ENCODE results near the gene GALM. TPM values are rescaled to one million over a fixed set of nuclear protein-coding genes. Genes with fewer than 3 reads are reported as not detected.
"Not testable (repeated sequence)": the region's sequence is repeated elsewhere in the genome, so short reads cannot be mapped to it uniquely, and the experiment has no call there.

GALM gene
- total and polyA plus RNA-seq, 4 donors, result 6.7 to 17.4 (median 7.9) TPM

DNA sequence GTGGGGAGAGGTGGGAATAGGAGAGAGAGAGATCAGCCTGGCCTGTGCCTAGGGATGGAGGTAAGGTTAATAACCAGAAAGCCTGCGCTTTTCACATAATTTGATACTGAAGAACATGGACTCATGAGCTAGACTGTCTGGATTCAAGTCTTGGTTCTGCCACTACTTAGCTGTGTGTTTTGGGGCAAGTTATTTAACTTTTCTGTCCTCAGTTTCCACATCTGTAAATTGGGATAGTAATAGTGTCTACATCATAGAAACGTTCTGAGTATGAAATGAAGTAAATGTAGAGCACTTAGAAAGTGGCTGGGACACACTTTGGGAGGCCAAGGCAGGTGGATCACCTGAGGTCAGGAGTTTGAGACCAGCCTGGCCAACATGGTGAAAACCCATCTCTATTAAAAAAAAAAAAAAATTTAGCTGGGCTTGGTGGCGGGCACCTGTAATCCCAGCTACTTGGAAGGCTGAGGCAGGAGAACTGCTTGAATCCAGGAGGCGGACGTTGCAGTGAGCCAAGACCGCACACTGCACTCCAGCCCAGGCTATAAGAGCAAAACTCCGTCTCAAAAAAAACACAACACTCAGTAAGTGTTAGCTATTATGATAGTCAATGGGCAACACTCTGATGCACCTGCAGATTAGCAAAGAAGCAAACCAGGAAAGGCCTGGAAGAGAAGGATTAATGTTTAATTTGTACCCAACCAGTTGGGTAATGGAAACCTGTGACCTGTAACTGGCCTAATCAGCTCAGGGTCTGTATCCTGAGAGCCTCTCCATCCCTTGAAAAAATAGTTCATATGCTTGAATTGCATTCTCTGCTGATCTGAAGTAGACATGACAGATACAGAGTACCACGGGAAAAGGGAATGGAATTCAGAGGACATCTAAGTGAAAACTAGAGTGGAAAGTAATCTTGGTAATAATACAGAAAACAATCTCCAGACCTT, 6.8 kb downstream of the GALM start:
- Histone ChIP-seq H3K9me3 (ENCODE audit: control insufficient read depth, insufficient read depth, low read length) (no peaks in the 10 kb centered on the region), H3K36me3 (ENCODE audit: control insufficient read depth, insufficient read depth, low read length) (peaks cover 3% of the 10 kb centered on the region), H3K27me3 (ENCODE audit: control insufficient read depth, insufficient read depth, low read length) (no peaks in the 10 kb centered on the region), H3K4me3 (ENCODE audit: low read depth, low read length) (no peak overlapping the region), H3K27ac (ENCODE audit: low read depth, low read length) (no peak overlapping the region), H3K4me1 (ENCODE audit: control insufficient read depth, insufficient read depth, low read length) (no peaks in the 10 kb centered on the region)
- WGBS (ENCODE audit: insufficient coverage), result 92% methylated on average over 4 of the region's 8 CpGs
- DNase-seq (ENCODE audit: low read depth in 4 of 6, low spot score in 6 of 6), result no peak

DNA sequence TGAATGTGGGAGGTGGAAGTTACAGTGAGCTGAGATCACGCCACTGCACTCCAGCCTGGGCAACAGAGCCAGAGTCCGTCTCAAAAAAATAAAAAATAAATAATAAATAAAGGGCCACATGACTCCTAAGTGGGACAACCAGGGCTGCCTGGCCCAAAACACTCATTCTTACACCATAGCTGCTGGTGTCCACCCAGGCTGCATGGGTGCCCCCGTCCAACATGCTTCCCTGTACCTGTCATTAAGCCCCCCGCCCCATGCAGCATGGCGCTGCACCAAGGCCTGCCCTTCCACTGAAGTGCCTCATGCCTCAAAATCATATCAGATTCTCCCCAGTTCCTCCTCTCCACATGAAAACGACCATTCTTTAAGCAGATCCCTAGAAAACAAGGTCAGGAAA, 10.8 kb downstream of the GALM start:
- WGBS (ENCODE audit: insufficient coverage), result 94% methylated on average over 3 of the region's 6 CpGs
- H3K27me3 ChIP-seq (ENCODE audit: control insufficient read depth, insufficient read depth, low read length), result no peaks in the 10 kb centered on the region
- peaks cover 3% of the 10 kb centered on the region for H3K36me3 ChIP-seq (ENCODE audit: control insufficient read depth, insufficient read depth, low read length)
- H3K9me3 ChIP-seq (ENCODE audit: control insufficient read depth, insufficient read depth, low read length), result no peaks in the 10 kb centered on the region
- no peak for DNase-seq (ENCODE audit: low read depth in 4 of 6, low spot score in 6 of 6)
- H3K4me1 ChIP-seq (ENCODE audit: control insufficient read depth, insufficient read depth, low read length), result no peaks in the 10 kb centered on the region
- H3K4me3 ChIP-seq (ENCODE audit: low read depth, low read length), result no peak overlapping the region
- H3K27ac ChIP-seq (ENCODE audit: low read depth, low read length), result no peak overlapping the region

DNA sequence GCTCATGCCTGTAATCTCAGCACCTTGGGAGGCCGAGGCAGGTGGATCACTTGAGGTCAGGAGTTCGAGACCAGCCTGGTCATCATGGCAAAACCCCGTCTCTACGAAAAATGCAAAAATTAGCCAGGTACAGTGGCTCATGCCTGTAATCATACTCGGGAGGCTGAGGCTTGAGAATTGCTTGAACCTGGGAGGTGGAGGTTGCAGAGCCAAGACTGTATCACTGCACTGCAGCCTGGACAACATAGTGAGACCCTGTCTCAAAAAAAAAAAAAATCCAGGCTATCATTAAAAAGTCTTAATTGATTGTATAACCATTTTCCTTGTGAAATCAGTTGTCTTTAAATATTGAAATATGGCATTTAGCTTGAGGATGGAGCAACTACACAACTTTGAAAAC, 15.0 kb downstream of the GALM start:
- 98% methylated on average over 5 of the region's 5 CpGs for WGBS (ENCODE audit: insufficient coverage)
- not testable (repeated sequence) for H3K36me3 ChIP-seq (ENCODE audit: control insufficient read depth, insufficient read depth, low read length); H3K27me3 ChIP-seq (ENCODE audit: control insufficient read depth, insufficient read depth, low read length)

DNA sequence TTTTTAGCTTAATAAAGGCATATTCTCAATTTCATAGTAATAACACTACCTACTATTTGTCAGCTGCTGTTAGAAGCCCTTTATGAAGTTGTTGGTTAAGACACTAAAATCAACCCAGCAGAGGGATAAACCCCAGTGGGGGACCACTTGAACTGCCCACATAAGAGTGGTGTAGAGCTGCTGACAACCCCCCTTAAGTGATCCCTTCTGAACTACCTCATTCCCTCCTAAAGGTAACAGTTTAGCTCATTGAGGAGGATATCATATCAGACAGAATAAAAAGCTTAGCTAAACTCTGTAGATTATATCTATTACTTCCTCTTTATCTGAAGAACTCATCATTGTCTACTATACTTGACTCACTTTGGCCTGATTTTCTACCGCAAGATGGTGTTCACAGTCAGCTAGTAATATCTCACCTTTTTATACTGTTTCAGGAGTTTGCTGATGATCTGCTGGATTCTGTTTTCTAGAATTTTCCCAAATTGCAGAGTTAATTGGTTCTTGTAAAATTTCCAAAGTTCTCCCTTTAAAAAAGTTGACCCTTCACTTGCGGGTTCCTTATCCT, 16.2 kb downstream of the GALM start:
- Histone ChIP-seq H3K9me3 (ENCODE audit: control insufficient read depth, insufficient read depth, low read length) (no peaks in the 10 kb centered on the region), H3K27me3 (ENCODE audit: control insufficient read depth, insufficient read depth, low read length) (no peaks in the 10 kb centered on the region), H3K4me3 (ENCODE audit: low read depth, low read length) (no peak overlapping the region), H3K36me3 (ENCODE audit: control insufficient read depth, insufficient read depth, low read length) (no peaks in the 10 kb centered on the region), H3K4me1 (ENCODE audit: control insufficient read depth, insufficient read depth, low read length) (no peaks in the 10 kb centered on the region), H3K27ac (ENCODE audit: low read depth, low read length) (no peak overlapping the region)
- WGBS (ENCODE audit: insufficient coverage), result 100% methylated on average over 1 of the region's 2 CpGs
- no peak for DNase-seq (ENCODE audit: low read depth in 4 of 6, low spot score in 6 of 6)

More for the DNA sequence above, 15.0 kb downstream of the GALM start:
- H3K27ac ChIP-seq (ENCODE audit: low read depth, low read length); H3K4me3 ChIP-seq (ENCODE audit: low read depth, low read length); DNase-seq (ENCODE audit: low read depth in 4 of 6, low spot score in 6 of 6); H3K9me3 ChIP-seq (ENCODE audit: control insufficient read depth, insufficient read depth, low read length); H3K4me1 ChIP-seq (ENCODE audit: control insufficient read depth, insufficient read depth, low read length): not testable (repeated sequence)

DNA sequence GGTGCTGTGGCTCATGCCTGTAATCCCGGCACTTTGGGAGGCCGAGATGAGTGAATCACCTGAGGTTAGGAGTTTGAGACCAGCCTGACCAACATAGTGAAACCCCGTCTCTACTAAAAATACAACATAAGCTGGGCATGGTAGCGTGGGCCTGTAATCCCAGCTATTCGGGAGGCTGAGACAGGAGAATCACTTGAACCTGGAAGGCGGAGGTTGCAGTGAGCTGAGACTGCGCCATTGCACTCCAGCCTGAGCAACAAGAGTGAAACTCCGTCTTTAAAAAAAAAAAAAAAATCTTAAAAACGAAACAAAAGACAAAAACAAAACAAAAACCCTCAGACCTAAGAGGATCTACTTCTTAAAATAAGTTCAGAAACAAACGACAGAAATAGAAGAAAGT, 16.7 kb downstream of the GALM start:
- H3K27me3 ChIP-seq (ENCODE audit: control insufficient read depth, insufficient read depth, low read length); H3K27ac ChIP-seq (ENCODE audit: low read depth, low read length); H3K9me3 ChIP-seq (ENCODE audit: control insufficient read depth, insufficient read depth, low read length); DNase-seq (ENCODE audit: low read depth in 4 of 6, low spot score in 6 of 6); H3K36me3 ChIP-seq (ENCODE audit: control insufficient read depth, insufficient read depth, low read length); H3K4me1 ChIP-seq (ENCODE audit: control insufficient read depth, insufficient read depth, low read length); H3K4me3 ChIP-seq (ENCODE audit: low read depth, low read length): not testable (repeated sequence)
- WGBS (ENCODE audit: insufficient coverage), result 100% methylated on average over 4 of the region's 10 CpGs

DNA sequence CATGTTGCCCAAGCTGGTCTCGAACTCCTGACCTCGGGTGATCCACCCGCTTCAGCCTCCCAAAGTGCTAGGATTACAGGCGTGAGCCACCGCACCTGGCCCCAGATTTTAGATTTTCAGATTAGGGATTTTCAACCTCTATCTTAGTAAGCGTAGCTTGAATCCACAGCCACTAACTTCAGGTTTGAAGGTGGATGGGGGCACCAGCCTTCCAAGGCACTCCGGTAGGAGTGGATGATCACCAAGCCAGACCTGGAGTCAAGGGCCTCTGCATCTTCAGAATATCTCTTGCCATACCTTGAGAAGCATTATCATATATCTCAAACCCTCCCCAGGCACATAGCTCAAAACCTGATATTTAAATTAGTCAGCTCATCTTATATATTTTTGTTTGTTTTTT, 17.9 kb downstream of the GALM start:
- H3K36me3 ChIP-seq (ENCODE audit: control insufficient read depth, insufficient read depth, low read length), result no peaks in the 10 kb centered on the region

DNA sequence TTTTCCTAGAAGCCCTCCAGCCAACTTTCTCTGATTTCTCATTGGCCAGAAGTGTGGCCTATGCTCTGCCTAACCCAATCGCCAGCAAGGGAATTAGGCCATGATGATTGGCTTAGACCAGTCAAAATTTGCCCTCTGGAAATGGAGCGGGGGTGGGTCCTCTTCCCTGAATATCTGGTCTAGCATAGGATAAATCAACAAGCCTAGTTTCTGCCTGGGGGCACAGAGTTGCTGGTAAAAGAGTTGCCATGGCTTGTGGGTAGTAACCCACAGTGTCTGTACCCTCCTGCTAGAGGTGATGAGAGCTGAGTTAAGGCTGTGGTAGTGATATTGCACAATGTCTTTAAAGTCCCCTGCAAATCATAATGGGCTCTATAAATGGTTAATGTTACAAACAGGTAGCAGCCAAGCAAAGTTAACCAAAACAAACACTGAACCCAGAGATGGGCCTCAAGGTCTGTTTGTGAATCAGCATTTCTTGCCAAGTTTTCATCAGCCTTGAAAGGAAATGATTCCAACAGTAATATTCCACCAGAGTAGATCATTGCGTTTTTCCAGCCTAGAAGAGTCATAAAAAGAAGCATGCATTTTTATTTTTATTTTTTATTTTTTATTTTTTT, 19.3 kb downstream of the GALM start:
- Histone ChIP-seq H3K4me3 (ENCODE audit: low read depth, low read length) (no peak overlapping the region), H3K36me3 (ENCODE audit: control insufficient read depth, insufficient read depth, low read length) (no peaks in the 10 kb centered on the region), H3K4me1 (ENCODE audit: control insufficient read depth, insufficient read depth, low read length) (no peaks in the 10 kb centered on the region), H3K9me3 (ENCODE audit: control insufficient read depth, insufficient read depth, low read length) (no peaks in the 10 kb centered on the region), H3K27me3 (ENCODE audit: control insufficient read depth, insufficient read depth, low read length) (no peaks in the 10 kb centered on the region), H3K27ac (ENCODE audit: low read depth, low read length) (no peak overlapping the region)
- WGBS (ENCODE audit: insufficient coverage), result 92% methylated on average over 2 of the region's 3 CpGs
- no peak for DNase-seq (ENCODE audit: low read depth in 4 of 6, low spot score in 6 of 6)

More for the DNA sequence above, 17.9 kb downstream of the GALM start:
- Histone ChIP-seq H3K27me3 (ENCODE audit: control insufficient read depth, insufficient read depth, low read length) (no peaks in the 10 kb centered on the region), H3K9me3 (ENCODE audit: control insufficient read depth, insufficient read depth, low read length) (no peaks in the 10 kb centered on the region), H3K4me1 (ENCODE audit: control insufficient read depth, insufficient read depth, low read length) (no peaks in the 10 kb centered on the region), H3K4me3 (ENCODE audit: low read depth, low read length) (no peak overlapping the region), H3K27ac (ENCODE audit: low read depth, low read length) (no peak overlapping the region)
- WGBS (ENCODE audit: insufficient coverage), result 93% methylated on average over 6 of the region's 7 CpGs
- DNase-seq (ENCODE audit: low read depth in 4 of 6, low spot score in 6 of 6), result no peak

DNA sequence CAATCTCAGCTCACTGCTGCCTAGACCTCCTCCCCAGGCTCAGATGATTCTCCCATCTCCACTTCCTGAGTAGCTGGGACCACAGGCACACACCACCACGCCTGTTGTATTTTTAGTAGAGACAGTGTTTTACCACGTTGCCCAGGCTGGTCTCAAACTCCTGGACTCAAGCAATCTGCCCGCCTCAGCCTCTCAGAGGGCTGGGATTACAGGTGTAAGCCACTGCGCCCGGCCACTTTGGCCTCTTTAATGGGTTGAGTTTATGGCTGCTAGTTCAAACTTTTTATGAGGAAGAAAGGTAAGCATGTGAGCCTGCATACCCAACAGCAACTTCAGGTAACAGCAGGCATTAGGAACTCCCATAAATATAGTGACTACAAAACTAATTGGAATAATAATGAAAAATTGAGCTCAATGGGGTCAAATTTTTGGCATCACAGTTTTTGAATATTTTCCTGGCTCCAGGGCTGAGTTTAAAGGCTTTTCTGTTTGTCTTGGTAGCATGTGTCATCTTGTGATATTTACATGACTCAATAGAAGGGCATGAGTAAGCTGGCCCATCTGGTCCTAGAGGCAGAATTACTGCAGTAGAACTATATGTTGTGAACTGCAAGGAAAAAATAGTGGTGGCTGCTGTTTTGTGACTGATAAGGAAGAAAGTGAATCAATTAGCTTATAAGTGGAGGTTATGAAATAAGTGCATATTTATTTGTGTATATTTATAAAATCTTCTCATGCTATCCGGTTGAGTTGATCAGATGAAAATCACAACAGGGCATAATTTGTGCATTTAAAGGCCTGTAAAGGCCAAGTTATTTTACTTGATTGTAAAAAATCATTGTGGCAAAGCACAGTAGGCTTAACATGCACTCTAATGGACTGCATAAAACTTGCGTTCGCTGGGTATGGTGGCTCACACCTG, 24.8 kb downstream of the GALM start:
- Histone ChIP-seq H3K27me3 (ENCODE audit: control insufficient read depth, insufficient read depth, low read length) (no peaks in the 10 kb centered on the region), H3K9me3 (ENCODE audit: control insufficient read depth, insufficient read depth, low read length) (no peaks in the 10 kb centered on the region), H3K4me3 (ENCODE audit: low read depth, low read length) (no peak overlapping the region), H3K27ac (ENCODE audit: low read depth, low read length) (no peak overlapping the region), H3K36me3 (ENCODE audit: control insufficient read depth, insufficient read depth, low read length) (peaks cover 3% of the 10 kb centered on the region), H3K4me1 (ENCODE audit: control insufficient read depth, insufficient read depth, low read length) (no peaks in the 10 kb centered on the region)
- no peak for DNase-seq (ENCODE audit: low read depth in 4 of 6, low spot score in 6 of 6)
- WGBS (ENCODE audit: insufficient coverage), result 89% methylated on average over 5 of the region's 8 CpGs

DNA sequence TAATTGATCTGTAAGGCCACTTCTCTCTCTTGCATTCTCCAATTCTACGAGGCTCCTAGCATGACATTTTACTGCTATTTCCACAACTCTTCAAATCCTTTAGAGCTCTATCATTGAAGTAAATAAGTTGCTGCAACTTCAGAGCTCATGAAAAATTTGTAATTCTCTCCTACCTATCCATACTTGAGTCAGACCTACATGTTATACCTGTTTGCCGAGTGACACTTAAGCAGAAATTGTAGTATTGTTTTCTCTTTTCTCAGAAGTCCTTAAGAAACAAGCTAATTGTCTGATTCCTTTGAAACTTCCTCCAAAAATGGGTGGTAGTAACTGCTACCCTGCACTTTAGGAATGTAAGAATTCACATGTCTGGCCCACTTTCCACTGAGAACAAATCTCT, 26.1 kb downstream of the GALM start:
- WGBS (ENCODE audit: insufficient coverage), result no CpG with 5 or more reads among the region's 2 CpGs
- no peak for DNase-seq (ENCODE audit: low read depth in 4 of 6, low spot score in 6 of 6)
- Histone ChIP-seq H3K36me3 (ENCODE audit: control insufficient read depth, insufficient read depth, low read length) (peaks cover 3% of the 10 kb centered on the region), H3K4me1 (ENCODE audit: control insufficient read depth, insufficient read depth, low read length) (no peaks in the 10 kb centered on the region), H3K27me3 (ENCODE audit: control insufficient read depth, insufficient read depth, low read length) (no peaks in the 10 kb centered on the region), H3K9me3 (ENCODE audit: control insufficient read depth, insufficient read depth, low read length) (no peaks in the 10 kb centered on the region), H3K4me3 (ENCODE audit: low read depth, low read length) (no peak overlapping the region), H3K27ac (ENCODE audit: low read depth, low read length) (no peak overlapping the region)

All from spinal cord (tissue), 10 donors.